Measurements from ENCODE around the gene WDR82. TPM values are rescaled to one million over a fixed set of nuclear protein-coding genes. Genes with fewer than 3 reads are reported as not detected.

WDR82 gene
- total and polyA plus RNA-seq, 2 of the 8 experiments (the other 6 are each of a cell fraction or from before 2014, with no cell fraction given): 33.5 to 82.7 TPM

DNA sequence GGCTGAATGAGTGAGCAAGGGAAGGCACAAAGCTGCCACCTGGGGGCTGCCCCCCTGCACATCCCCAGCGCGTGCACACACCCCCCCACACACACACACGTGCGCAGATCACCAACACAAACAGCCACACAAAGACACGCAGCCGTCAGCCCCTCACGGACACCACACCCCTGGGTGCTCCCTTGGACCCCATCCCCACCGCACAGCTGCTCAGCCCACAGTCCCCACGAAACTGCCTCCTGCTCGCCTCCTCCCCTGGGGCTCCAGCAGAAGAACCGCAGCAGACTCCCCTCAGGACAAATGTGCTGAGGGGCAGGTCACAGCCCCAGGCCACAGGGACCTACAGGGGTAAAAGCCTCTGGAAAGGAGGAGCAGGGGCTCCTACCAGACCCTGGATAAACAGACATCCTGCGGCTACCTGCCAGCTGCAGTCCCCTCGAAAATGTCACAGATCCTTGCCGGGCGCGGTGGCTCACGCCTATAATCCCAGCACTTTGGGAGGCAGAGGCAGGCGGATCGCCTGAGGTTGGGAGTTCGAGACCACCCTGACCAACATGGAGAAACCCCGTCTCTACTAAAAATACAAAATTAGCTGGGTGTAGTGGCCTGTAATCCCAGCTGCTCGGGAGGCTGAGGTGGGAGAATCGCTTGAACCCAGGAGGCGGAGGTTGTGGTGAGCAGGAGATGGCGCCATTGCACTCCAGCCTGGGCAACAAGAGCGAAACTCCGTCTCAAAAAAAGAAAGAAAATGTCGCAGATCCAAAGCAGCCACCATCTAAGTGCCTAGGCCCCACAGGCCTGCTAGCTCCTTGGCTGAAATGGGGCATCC is 46.0 kb downstream of the WDR82 start (continued):
- TF ChIP-seq, protein P1, sequence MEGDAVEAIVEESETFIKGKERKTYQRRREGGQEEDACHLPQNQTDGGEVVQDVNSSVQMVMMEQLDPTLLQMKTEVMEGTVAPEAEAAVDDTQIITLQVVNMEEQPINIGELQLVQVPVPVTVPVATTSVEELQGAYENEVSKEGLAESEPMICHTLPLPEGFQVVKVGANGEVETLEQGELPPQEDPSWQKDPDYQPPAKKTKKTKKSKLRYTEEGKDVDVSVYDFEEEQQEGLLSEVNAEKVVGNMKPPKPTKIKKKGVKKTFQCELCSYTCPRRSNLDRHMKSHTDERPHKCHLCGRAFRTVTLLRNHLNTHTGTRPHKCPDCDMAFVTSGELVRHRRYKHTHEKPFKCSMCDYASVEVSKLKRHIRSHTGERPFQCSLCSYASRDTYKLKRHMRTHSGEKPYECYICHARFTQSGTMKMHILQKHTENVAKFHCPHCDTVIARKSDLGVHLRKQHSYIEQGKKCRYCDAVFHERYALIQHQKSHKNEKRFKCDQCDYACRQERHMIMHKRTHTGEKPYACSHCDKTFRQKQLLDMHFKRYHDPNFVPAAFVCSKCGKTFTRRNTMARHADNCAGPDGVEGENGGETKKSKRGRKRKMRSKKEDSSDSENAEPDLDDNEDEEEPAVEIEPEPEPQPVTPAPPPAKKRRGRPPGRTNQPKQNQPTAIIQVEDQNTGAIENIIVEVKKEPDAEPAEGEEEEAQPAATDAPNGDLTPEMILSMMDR (IDR thresholded peaks at IDR 0.05; ENCODE audit: control extremely low read depth in 1 of 3, insufficient read depth in 1 of 3, low read depth in 1 of 3, low read length in 3 of 3): peak in 2 of 3 experiments; percentile 40 to 52; a peak in 3 of 4 replicates
- TF ChIP-seq KDM1A (IDR thresholded peaks at IDR 0.05; ENCODE audit: borderline replicate concordance, low read length) (no peak), HDAC2 (IDR thresholded peaks at IDR 0.05; ENCODE audit: borderline replicate concordance in 1 of 2, low read depth in 2 of 2, low read length in 2 of 2) (no peak), CHD1 (IDR thresholded peaks at IDR 0.05; ENCODE audit: low read depth, low read length) (no peak), ASH2L (IDR thresholded peaks at IDR 0.05; ENCODE audit: low read length) (no peak), EP300 (IDR thresholded peaks at IDR 0.05; ENCODE audit: borderline replicate concordance in 1 of 2, low read depth in 2 of 2, low read length in 2 of 2) (no peak)
